CD4-positive, alpha-beta T cell treated with Interleukin-21 for 1 hour (primary cell): ENCODE measurements around the gene OR52B2.
"Not testable (repeated sequence)": the region's sequence is repeated elsewhere in the genome, so short reads cannot be mapped to it uniquely, and the experiment has no call there.

ENCODE experiments used
- DNase-seq: peaks from one replicate; pipeline ENCODE4 v3.0.0-alpha.2; 2020

The OR52B2 gene

GRCh38 chr11:6151117-6151516, 19.0 kb downstream of the OR52B2 start:
- DNase-seq: no peak

GRCh38 chr11:6143737-6144136, 26.4 kb downstream of the OR52B2 start:
- DNase-seq: not testable (repeated sequence)

- DNase-seq: no peak
Measured at GRCh38 chr11:6142936-6143335, 27.2 kb downstream of the OR52B2 start.

GRCh38 chr11:6135936-6136335, 34.2 kb downstream of the OR52B2 start:
- not testable (repeated sequence) for DNase-seq

GRCh38 chr11:6132431-6132830, 37.7 kb downstream of the OR52B2 start:
- DNase-seq: no peak

- DNase-seq: no peak
Measured at GRCh38 chr11:6129635-6130034, 40.5 kb downstream of the OR52B2 start.

- DNase-seq: no peak
Measured at GRCh38 chr11:6129011-6129410, 41.1 kb downstream of the OR52B2 start.

- DNase-seq: no peak
Measured at GRCh38 chr11:6127881-6128280, 42.2 kb downstream of the OR52B2 start.

- no peak for DNase-seq
Measured at GRCh38 chr11:6124245-6124644, 45.9 kb downstream of the OR52B2 start.
